Psoas muscle (tissue), 8 donors: ENCODE data around the gene LRRC71. TPM values are rescaled to one million over a fixed set of nuclear protein-coding genes. Genes with fewer than 3 reads are reported as not detected.

ENCODE experiments used
- ATAC-seq, 4 donors: fragments of 200-7000 bp; cut with Tn5 transposase; one replicate each; pipeline ENCODE4 v1.9.1; 2020; ENCODE audit warnings: moderate library complexity in 3 of 4, mild to moderate bottlenecking in 2 of 4
- DNase-seq, 2 donors: peaks; one replicate each; pipeline ENCODE4 v3.0.0-alpha.2; 2020
- H3K27ac ChIP-seq: fragments of 200-600 bp; one replicate; pipeline ENCODE4 v1.8.0; 2022
- H3K27me3 ChIP-seq, 3 donors: fragments of 200-600 bp in 1 of 3; one replicate each; pipeline versions ENCODE4 v1.6.1 to v1.8.0; 2013 to 2022; ENCODE audit warnings: low read length in 2 of 3, mild to moderate bottlenecking in 2 of 3, moderate library complexity in 1 of 3; ENCODE audit not compliant: insufficient read depth in 3 of 3
- H3K36me3 ChIP-seq, 2 donors: fragments of 200-600 bp in 1 of 2; one replicate each; pipeline versions ENCODE4 v1.6.1 to v1.8.0; 2013 to 2022; ENCODE audit warnings: low read depth in 1 of 2, mild to moderate bottlenecking in 1 of 2, moderate library complexity in 1 of 2; ENCODE audit not compliant: insufficient read depth in 1 of 2
- H3K4me1 ChIP-seq: fragments of 200-600 bp; one replicate; pipeline ENCODE4 v1.8.0; 2022
- H3K4me3 ChIP-seq: fragments of 200-600 bp; one replicate; pipeline ENCODE4 v1.8.0; 2022; ENCODE audit warnings: mild to moderate bottlenecking
- H3K9me3 ChIP-seq: fragments of 200-600 bp; one replicate; pipeline ENCODE4 v1.8.0; 2022
- CTCF ChIP-seq: fragments of 200-600 bp; IDR thresholded peaks from one replicate; pipeline ENCODE4 v1.8.0; 2022; ENCODE audit warnings: antibody characterized with exemption
- WGBS, 3 donors: extraction: QIAGEN DNeasy Blood & Tissue Kit; methylation state at CpG; one replicate each; pipeline versions ENCODE4 v1.1.6 to v1.1.7; 2013; 5-methylcytosine and 5-hydroxymethylcytosine counted together
- intact Hi-C, 2 donors: fragments of 100-400 bp; cut with DNase I; formaldehyde crosslinking; loops; one replicate each; pipeline versions ENCODE4 v1.11.0 to v1.14.2; 2022
- polyA plus RNA-seq, 3 donors: library from polyadenylated mRNA; stranded (reverse); fragments of 200-250 nt; gene quantifications; one replicate each; pipeline ENCODE4 v1.2.3, GENCODE V29; 2013
- total RNA-seq, 4 donors: library from RNA; stranded (reverse); fragmentation: NEBNext Ultra II Directional in 2 of 4; extraction: Animal tissue kit (Norgen Biotek cat#: 25700) in 2 of 4; gene quantifications; one replicate each; pipeline versions ENCODE4 v1.2.1 to v1.2.4, GENCODE V29; 2021 to 2023
- donor health status: healthy with polysubstance abuse.
- donor health status: DM: no; HTN: no; CAD: no; lungs with moderate emphysema.
- donor health status: Bipolar disorder and iron deficiency.
- donor health status: healthy.
- donor health status: DM: yes; HTN: yes; CAD: no.
- donor health status: DM: no; HTN: no; CAD: no.
- donor health status: DM: no; HTN: no; CAD: no.
- donor health status: DM: yes; HTN: yes; CAD: no.

Gene LRRC71
- total and polyA plus RNA-seq, 7 donors: 0.03 TPM; not detected in 5

GRCh38 chr1:156884560-156885184 is 35.8 kb upstream of the LRRC71 start:
- ATAC-seq (no peak), DNase-seq (no peak)
- Histone ChIP-seq H3K4me3 (no peak overlapping the region), H3K36me3 (no peaks in the 10 kb centered on the region), H3K9me3 (no peaks in the 10 kb centered on the region), H3K27me3 (peaks cover 0 to 7% (median 4%) of the 10 kb centered on the region in 3 donors), H3K4me1 (no peaks in the 10 kb centered on the region), H3K27ac (no peak overlapping the region)
- TF ChIP-seq CTCF: no peak
- intact Hi-C loops: loop anchor here (2.0 to 10.0 kb wide), 3 partner anchors 44 to 190 kb away; no protein-coding TSS in a partner anchor
- WGBS, 3 donors: 57 to 60% (median 60%) methylated on average over 10 of the region's 10 CpGs

GRCh38 chr1:156885314-156885713 is 35.1 kb upstream of the LRRC71 start:
- Histone ChIP-seq H3K4me1 (no peaks in the 10 kb centered on the region), H3K36me3 (no peaks in the 10 kb centered on the region), H3K9me3 (no peaks in the 10 kb centered on the region), H3K27ac (no peak overlapping the region), H3K27me3 (peaks cover 0 to 6% (median 4%) of the 10 kb centered on the region in 3 donors), H3K4me3 (no peak overlapping the region)
- intact Hi-C loops: loop anchor here (2.0 to 10.0 kb wide), 3 partner anchors 45 to 191 kb away; no protein-coding TSS in a partner anchor
- ATAC-seq (no peak), DNase-seq (no peak)
- TF ChIP-seq CTCF: no peak
- 46 to 60% (median 54%) methylated on average over 1 of the region's 1 CpG for WGBS, 3 donors

GRCh38 chr1:156885880-156886355 is 34.5 kb upstream of the LRRC71 start:
- no peak for ATAC-seq
- no peaks in the 10 kb centered on the region for H3K4me1 ChIP-seq
- H3K9me3 ChIP-seq: no peaks in the 10 kb centered on the region
- intact Hi-C loops: loop anchor here (2.0 to 10.0 kb wide), 3 partner anchors 45 to 191 kb away; no protein-coding TSS in a partner anchor
- WGBS, 3 donors: 61 to 67% (median 63%) methylated on average over 13 of the region's 13 CpGs
- H3K4me3 ChIP-seq: no peak overlapping the region
- no peak for TF ChIP-seq CTCF
- no peaks in the 10 kb centered on the region for H3K36me3 ChIP-seq
- no peak for DNase-seq
- H3K27me3 ChIP-seq: peaks cover 0 to 4% (median 3%) of the 10 kb centered on the region in 3 donors
- H3K27ac ChIP-seq: no peak overlapping the region

GRCh38 chr1:156886583-156887281 is 33.7 kb upstream of the LRRC71 start:
- Histone ChIP-seq H3K36me3 (no peaks in the 10 kb centered on the region), H3K27me3 (peaks cover 0 to 7% (median 3%) of the 10 kb centered on the region in 3 donors), H3K4me1 (no peaks in the 10 kb centered on the region), H3K9me3 (no peaks in the 10 kb centered on the region), H3K4me3 (no peak overlapping the region), H3K27ac (no peak overlapping the region)
- DNase-seq (no peak), ATAC-seq (no peak)
- no peak for TF ChIP-seq CTCF
- intact Hi-C loops: loop anchor here (10.0 kb wide), 2 partner anchors 172 to 192 kb away; no protein-coding TSS in a partner anchor
- WGBS, 3 donors: 40 to 47% (median 42%) methylated on average over 6 of the region's 6 CpGs
